Stimulated activated CD8-positive, alpha-beta memory T cell treated with anti-CD3 and anti-CD28 coated beads, Interleukin-2, amount 100 ng/mL, for 1 hour (primary cell): ENCODE results near the gene GBX2.

Experiments used
- DNase-seq, 2 donors: peaks; one replicate each; pipeline ENCODE4 v3.0.0-alpha.2; 2020; ENCODE audit warnings: low read depth in 2 of 2

The GBX2 gene

DNA sequence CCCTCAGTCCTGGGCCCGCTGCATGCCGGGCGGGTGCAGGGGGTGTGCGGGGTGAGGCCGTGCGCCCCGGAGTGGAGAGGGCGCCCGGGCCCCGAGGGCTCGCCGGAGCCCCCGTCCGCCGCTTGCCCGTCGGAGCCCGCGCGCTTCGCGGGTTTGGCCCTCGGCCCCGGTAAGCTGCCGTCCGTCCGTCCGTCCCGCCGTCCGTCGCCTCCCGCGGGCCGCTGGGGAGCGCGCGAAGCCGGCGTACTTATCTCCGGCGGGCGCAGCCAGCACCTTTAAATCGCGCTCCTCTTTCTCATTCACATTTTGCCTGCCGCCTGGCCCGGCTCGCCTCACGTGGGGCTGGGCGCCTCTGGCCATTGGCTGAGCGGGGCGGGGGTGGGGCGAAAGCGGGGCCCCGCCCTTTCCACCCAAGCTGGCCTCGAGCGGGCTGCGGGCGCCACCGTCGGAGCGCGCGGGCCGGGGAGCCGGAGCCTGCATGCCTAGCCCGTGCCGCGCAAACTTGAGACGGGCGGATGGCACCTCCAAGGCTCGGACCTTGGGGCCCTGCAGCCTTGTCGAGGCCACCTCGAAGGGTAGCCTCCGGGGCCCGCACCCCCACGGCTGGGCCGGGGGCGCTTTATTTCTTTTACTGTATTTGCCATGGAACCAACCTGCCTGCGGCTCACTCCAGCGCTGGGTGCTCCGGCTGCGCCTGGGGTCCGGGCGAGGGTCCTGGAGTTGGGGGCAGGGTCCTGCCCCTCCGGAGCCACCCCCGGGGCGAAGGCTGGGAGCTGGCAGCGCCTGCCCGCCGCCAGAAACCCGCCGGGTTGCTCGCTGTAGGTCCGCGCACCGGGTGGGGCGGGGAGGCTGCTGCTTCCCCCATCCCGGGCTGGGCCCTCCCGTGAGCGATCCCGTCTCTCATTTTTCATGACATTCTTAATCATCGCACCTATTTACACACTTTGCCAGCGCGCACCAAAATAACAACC lies at the start of gene GBX2:
Gene GBX2 (minus strand): TSS at position 277 of the 971 bp plus-strand sequence. CDS start 415 bp downstream, outside the sequence.
- DNase-seq, result no peak

DNA sequence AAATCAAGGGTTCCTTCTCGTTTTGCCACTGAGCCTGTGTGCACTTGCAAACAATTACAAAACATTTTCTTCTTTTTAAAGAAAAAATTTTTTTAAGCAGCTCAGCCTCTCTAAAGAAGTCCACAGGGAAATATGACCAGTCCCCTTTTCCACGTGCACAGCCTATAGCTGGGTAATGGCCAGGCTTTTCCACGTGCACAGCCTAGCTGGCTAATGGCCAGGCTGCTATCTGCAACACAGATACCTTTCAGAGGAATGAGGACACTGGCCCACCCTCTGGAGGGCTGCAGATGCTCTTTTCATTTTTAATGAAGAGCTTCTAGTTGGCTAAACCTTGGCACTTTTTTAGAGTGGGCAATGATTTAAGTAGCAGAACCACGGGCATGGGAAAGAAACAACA lies 49.7 kb upstream of the GBX2 start:
- DNase-seq, result no peak

DNA sequence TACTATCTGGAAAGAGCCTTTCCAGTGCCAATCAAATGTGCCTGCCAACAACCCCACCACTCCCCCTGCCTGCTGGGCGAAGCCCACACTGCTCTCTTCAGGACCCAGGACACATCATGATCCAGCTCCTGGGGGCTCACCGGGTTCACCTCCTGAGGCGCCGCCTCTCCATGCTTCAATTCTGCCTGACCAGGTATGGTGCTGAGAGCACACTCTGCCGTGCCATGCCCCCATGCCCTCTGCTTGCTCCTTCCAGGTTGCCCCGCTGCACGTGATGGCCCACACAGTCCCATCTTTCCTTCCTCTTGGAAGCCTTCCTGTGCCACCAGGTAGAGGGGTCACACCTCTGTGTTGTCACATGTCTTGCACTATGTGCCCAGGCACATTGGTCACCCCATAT lies 48.5 kb upstream of the GBX2 start:
- no peak for DNase-seq

DNA sequence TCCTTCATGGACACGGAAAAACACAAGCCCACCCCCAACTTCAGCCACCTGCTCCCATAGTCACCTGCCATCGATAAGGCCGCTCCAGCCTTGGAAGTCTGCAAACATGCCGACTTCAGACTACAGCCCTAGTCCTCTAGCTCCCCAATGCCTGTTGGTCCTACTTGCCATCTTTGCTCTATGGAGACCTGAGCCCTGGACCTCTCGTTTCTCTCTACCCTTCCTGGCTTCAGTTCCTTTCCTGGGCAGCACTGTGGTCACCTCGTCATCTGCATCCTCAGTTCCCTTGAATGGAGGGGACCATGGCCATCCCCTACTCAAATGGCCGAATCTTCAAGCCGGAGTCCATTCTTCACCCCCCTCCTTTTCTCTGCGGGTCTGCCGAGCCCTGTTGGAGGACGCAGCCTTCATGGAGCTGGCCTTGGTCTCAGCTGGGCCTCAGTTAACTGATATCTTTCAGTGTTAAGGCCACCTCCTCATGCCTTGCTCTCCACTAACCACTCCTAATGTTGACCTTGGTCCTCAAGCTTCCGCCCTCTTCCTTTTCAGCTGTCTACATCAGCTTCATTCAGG lies 47.7 kb upstream of the GBX2 start:
- no peak for DNase-seq

DNA sequence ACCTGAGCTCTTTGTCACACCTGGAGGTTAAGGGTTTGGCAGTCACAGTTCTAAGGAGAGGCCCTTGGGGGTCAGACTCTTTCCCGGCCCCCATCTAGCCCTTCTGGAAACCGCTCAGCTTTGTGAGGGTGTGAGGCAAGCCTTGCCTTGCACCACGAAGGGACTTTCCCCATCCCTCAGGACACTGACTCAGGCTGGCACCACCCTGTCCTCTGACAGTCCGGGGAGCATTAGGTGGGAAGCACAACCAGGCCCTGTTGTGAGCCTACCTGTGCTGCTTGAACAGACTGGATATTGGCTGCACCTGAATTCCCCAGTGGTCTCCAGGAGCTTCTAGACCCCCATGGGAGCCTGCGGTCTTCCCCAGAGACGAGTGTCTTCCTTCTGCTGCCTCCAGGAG lies 47.0 kb upstream of the GBX2 start:
- no peak for DNase-seq

DNA sequence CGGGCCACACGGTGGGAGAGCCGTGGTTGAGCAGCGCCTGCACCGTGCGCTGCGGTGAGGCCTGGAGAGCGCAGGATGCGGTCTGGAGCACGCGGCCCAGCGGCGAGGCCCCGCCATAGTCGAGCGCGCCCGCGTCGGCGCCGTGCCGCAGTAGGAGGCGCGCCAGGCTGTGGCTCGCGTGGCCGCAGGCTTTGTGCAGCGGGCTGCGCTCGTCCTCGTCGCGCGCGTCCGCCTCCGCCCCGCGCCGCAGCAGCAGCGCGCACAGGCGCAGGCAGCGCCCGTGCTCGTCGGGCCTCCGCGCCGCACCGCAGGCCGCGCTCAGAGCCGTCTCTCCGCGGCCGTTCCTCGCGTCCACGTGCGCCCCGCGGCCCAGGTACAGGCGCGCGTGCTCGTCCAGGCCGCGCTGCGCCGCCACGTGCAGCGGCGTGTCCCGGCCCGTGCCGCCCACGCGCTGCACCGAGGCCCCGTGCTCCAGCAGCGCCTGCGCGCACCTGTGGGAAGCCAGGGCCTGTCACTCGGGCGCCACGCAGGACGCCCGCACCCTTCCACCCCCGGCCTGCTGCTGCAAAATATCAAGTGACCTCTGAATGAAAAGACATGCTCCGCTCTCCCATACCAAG lies 46.3 kb upstream of the GBX2 start:
- no peak for DNase-seq

DNA sequence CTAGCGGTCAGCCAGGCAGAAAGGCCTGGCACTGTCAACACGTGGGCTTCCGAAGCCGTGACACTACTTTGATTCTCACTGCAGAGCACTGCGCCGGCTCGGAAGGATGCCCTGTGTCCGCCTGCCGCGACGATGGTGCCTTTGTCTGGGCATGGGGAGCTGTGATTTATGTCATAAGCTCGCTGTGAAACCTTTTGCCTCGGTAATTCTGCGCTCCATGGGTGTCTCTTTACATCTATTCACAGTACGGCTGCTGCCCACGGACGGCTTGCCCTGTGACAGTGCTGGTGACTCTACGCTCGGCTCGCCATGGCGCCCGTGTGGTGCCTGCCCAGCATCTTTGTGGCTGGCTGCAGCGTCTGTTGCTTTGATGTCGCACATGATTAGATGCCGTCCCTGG lies 43.1 kb upstream of the GBX2 start:
- no peak for DNase-seq

DNA sequence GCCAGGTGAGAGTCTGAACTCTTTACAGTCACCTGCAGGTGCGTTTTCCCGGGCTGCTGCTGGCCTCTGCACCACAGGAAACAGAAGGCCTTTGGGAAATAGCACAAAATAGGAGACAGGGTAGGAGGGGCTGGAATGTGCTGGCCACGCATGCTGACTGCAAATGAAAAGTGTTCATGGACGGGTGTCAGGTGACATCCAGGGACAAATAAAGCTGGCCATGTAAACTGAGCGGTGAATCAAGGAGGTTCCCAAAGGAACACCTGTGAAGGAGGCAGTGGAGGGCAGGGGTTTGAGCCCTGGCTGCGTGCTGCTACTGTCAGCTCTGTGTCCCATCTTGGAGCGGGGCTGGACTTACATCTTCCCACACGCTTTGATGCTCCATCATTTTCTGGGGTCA lies 42.4 kb upstream of the GBX2 start:
- DNase-seq, result no peak

DNA sequence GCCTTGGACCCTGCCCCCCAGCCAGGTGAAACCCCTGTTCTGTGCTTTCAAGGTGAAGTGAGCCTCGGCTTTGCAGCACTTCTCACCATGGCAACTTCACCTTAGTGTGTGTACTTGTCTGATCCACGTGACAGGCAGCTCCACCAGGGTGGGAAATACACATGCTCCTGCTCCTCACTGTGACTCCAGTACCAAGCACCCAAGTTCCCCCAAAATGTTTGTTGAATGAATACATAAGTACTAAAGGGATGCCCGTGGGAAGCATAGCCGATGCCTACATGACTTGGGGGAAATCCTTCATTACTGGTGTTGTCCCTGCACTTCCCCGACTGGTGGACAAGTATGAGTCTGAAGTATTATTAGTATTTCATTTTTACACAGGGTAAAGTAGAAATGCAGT lies 41.8 kb upstream of the GBX2 start:
- no peak for DNase-seq

DNA sequence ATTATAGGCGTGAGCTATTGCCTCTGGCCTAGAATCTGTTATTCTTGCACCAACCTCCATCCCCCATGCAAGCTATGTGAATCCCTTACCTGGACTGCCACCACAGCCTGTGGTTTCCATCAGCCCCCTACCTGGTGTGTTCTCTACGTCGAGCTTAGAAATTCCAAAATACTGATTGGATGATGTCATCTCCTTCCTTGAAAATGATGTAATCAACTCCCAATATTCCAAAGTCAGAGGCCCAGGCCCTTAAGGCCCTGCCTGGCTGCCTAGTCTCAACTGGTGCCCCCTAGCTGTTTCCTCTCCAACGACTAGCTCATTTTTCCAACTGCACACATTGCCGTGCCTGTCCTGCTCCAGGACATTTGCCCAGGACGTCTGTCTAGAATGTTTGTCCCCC lies 41.3 kb upstream of the GBX2 start:
- no peak for DNase-seq

DNA sequence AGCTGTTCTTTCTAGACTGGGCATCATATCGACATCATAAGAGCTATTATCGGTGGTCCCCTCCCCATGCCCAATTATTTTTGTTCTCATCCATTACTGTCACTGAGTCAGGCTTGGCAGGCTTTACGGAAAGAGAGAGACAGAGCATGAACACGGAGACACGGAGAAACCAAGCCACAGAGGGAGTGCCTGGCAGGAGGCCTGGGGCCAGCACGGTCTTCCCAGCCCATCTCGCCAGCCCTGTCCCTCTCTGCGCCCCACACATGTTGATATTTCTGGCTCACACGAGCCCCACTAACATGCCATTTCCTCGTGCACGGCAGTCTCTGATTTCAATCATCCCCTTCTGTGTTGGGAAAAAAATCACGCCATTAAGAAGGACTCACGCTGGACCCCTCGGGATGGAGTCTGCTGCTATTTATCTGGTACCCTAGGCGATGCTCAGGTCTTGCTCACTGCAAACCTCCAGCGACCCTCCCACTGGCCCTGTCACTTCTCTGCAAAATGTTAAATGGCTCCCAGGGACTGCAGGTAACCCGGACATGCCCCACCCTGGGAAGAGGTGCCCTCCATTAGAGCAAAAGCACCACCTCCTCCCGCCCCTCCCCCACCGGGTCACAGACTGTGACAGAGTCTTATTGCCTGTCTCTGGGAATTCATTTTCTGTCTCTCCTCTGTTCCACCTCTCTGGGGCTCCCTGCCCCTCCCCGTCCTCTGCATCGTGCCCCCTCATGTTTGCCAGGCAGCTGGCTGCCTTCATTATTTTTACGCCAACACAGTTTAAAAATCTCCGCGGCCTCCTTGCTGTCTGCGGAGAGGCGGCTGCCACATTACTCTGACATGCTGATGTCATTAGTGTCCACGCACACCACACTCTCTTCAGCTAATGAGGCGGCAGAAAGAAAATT lies 40.1 kb upstream of the GBX2 start:
- DNase-seq, result no peak

DNA sequence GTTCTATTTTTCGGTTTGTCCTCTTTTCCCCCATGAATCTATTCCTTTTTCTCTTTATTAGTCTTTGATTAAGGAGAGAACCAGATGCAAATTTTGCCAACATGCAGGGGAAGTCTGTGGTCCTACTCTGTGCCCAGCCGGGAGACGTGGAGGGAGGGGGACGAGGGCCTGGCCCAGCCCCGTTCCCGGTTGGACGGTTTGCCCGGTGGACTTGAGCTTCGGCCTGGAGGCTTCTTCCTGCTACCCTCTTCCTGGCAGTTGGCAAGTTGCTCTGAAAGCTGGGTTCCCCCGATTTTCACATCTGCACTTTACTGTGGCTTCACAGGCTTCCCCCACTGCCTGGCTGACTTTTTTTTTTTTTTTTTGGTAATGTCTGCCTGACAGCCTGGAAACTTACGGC lies 39.3 kb upstream of the GBX2 start:
- DNase-seq, result no peak

DNA sequence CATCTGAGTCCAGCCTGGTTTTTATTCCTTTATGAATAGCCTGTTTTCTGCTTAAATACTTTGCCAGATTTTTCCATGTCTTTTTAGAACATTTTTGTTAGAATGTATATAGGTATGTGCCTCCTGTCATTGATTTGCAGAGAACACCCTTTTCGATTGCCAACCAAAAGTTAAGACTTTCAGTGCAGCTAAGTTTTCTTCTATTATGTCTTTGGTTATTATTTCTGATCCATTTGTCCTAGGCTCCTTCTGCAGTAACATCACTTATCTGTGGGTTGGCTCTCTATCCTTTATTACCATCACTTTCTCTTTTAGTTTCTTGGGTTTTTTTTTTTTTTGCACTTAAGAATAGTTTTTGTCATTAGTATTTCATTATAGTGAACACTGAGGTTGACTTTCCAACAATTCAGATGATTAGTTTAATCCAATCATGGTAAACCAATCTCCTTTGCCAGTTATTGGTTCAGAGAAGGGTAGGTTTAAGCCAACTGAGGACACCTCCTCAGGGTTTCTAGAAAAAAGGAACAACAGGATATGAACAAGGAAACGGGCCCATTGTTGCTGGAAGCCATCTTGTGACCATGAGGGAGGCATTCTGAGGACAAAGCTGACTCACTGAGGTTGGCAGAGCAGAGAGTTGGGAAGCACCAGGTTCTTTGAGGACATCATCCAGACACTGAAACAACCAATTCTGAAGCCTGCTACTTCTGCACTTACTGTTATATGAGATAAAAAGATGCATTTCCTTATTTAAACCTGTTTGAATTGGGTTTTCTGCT lies 37.9 kb upstream of the GBX2 start:
- DNase-seq, result no peak

DNA sequence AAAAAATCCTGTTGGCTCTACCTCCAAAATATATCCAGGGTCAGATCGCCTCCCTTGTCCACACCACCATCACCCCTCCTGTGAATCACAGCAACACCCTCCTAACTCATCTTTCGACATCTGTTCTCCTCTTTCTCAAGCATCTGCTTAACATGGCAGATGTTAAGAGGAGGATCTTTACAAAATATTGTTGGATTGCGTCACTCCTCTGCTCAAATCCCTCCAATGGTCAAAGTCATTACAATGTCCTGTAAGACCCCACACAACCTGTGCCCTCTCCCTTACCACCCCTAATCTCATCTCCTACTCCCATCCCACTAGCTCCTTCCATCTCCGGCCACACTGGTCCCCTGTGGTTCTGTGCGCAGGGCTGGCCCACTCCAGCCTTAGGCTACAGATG lies 36.8 kb upstream of the GBX2 start:
- DNase-seq, result no peak

DNA sequence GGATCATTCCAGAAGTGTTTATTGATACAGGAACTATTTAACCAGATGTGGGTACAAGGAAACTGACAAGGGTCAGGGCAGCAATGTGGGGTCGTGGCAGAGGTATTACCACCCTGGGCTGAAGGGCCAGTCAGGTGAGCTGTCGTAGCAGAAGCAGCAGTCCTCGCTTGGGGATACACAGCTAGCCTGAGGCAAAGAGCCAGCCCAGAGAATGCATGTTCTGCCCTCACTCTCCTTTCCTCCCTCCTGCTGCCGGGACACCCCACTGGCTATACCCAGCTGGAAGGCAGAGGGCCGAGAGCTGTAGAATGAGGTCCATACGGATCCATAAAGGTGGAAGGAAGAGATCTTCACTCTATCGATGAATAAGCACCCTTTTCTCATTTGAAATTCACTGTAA lies 32.2 kb upstream of the GBX2 start:
- no peak for DNase-seq

DNA sequence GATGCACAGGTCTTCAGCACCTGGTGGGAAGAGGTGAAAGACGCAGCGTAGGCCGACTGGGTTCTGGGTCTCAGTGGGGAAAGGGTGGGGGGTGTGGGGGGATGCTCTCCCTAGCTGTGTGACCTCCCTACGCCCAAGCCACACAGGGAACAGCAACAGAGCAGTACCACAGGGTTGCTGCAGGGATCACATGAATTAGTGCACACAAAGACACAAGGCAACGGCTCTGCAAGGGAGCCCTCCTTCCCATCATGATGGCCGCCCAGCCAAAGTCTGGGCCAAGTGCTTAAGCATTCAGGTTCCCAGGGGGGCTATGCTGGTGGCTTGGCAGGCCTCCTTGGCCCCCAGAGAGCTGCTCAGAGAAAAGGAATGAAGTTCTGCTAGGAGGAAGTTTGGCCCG lies 28.2 kb upstream of the GBX2 start:
- no peak for DNase-seq

DNA sequence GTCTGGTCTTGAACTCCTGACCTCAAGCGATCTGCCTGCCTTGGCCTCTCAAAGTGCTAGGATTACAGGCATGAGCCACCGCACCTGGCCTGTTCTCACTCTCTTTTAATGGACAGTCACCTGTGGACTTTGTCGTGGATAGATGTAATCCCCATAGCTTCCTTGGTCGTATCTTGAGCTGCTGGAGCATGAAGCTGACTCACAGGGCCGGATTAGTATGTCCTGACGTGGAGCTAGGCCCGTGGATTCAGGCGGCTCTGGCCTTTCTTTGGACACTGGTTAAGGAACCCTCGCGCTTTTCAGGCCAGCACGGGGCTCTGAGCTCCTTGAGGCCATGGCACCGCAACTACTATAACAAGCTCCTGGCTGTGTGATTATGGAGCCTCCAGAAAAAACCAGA lies 27.5 kb upstream of the GBX2 start:
- no peak for DNase-seq

DNA sequence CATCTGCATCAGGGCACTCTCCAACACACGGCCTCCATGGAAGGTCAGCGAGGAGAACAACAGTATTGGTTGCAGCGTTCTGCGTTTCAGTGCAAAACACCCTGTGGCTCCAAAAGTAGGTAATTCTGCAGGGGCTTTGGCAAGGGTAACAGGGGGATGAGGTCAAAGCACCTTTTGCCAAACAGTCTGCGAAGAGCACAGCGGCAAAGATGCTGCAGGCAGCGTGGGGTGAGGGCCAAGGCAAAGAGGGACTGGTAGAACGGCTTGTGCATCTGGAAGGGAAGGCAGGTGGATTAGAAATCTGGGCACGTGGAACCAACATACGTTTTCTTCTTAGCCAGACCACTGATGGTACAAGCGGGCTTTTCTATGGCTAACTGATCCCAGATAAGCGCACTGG lies 26.6 kb upstream of the GBX2 start:
- DNase-seq, result no peak

DNA sequence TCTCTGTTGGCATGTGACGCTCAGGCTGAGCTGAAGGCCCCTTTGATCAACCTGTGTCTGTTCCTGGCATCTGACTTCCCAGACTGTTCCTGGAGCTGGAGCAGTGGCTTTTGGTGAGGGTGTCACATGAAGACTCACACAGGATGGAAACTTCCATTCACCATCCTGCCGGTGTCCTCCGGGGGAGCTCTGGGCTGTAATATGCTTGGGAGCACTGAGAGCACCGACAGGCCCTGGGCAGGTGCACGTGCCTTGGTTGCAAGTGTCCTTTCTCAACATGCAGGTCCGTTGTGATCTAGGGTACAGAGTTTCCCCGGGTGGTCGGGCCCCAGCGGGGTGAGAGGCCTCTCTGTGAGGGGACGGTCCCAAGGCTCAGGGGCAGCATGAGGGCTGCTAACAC lies 24.8 kb upstream of the GBX2 start:
- no peak for DNase-seq

DNA sequence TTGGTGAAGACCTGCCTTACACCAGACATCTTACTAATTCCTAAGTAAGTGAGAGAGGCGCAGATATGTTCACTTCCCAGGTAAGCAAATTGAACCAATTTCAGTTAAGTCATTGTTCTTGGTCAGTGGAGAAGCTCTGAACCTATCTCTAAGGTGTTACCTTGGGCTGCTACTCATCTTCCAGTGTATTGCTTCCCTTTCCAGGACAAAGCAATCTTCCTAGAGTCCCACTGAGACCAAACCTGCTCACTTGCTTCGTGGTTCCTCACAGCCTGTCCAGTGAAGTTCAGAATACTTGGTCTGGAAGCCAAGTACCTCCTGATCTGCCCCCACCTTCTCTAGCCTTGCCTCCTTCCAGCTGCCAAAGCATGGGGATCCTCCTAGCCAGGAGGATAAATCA lies 22.5 kb upstream of the GBX2 start:
- DNase-seq, result no peak

DNA sequence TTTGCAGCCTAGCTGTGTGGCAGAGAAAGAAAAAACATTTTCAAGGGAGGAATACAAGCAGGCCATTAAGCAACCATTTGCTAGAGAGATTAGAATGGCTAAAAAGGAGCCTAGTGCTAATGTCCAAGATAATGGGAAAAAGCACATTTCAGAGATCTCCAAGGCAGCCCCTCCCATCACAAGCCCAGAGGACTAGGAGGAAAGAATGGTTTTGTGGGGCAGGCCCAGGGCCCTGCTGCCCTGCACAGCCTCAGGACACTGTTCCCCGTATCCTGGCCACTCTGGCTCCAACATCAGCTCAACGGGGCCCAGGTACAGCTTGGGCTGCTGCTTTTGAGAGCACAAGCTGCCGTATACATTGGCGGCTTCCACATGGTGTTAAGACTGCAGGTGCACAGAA lies 16.5 kb upstream of the GBX2 start:
- no peak for DNase-seq
